Endometrial microvascular endothelial cells (primary cell): Measurements from ENCODE around the gene GNAS-AS1. TPM values are rescaled to one million over a fixed set of nuclear protein-coding genes. Genes with fewer than 3 reads are reported as not detected.

Experiments
- in situ Hi-C: cut with HindIII; loops from 2 replicates; pipeline ENCODE4 v1.10.0; 2017; ENCODE audit warnings: low sequenced_read_pairs, low pct_unique_long_range_greater_than_20kb; ENCODE audit errors: inconsistent ontology term
- total RNA-seq: library from RNA; depleted of rRNA; stranded (reverse); fragments of >200 nt; gene quantifications from one replicate; pipeline ENCODE4 v1.2.3, GENCODE V29; 2015; ENCODE audit errors: inconsistent ontology term

GNAS-AS1 gene
- total RNA-seq, 1 donor from 2014 or later: not detected

GRCh38 chr20:58869662-58870227 is 19.0 kb upstream of the GNAS-AS1 start:
- in situ Hi-C loops: loop anchor here (25.0 kb wide), 2 partner anchors 143 to 207 kb away; partner anchors contain the start of genes CTSZ, STX16 and TUBB1

DNA sequence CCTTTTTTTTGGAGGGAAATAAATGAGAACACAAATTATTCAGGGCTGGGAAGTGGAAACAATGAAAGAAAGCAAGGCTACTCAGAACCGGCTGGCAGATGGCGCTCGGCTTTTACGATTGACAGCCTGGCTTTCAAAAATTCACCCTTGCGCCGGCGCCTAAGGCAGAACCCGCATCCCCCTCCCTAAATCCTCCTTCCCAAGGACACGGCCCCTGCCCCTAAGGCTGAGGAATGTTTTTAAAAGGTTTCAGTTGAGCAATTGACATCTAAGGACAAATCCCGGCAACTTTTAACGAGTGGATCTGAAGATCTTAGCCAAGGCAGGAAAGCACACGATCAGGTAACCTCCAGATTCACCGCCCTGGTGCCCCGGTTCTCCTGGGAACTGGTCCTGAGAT is 18.1 kb upstream of the GNAS-AS1 start:
- in situ Hi-C loops: loop anchor here (25.0 kb wide), 2 partner anchors 144 to 206 kb away; partner anchors contain the start of genes CTSZ, STX16 and TUBB1

GRCh38 chr20:58867211-58867610 is 16.5 kb upstream of the GNAS-AS1 start:
- in situ Hi-C loops: loop anchor here (25.0 kb wide), 2 partner anchors 145 to 205 kb away; partner anchors contain the start of genes CTSZ, STX16 and TUBB1

- in situ Hi-C loops: loop anchor here (25.0 kb wide), 2 partner anchors 146 to 204 kb away; partner anchors contain the start of genes CTSZ, STX16 and TUBB1
Measured at GRCh38 chr20:58865843-58866242, 15.1 kb upstream of the GNAS-AS1 start.

DNA sequence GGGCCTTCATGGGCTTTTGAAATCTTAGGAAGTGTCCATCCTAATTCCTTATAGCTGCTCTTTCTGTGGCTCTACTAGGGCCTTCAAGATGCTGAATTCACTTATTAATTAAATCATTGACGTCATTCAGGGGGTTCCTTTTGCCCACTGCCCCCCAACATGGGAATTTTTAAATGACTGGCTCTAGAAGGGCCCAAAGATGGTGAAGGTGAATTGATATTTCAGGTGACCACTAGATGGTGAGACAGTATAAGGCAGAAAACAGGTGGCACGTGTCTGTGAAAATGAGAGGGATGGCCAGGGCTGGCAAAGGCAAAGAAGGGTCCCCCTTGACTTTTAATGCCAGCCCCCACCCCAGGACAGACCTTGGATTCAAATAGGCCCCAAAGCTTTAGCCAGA is 13.6 kb upstream of the GNAS-AS1 start:
- in situ Hi-C loops: loop anchor here (25.0 kb wide), 2 partner anchors 148 to 202 kb away; partner anchors contain the start of genes CTSZ, STX16 and TUBB1

DNA sequence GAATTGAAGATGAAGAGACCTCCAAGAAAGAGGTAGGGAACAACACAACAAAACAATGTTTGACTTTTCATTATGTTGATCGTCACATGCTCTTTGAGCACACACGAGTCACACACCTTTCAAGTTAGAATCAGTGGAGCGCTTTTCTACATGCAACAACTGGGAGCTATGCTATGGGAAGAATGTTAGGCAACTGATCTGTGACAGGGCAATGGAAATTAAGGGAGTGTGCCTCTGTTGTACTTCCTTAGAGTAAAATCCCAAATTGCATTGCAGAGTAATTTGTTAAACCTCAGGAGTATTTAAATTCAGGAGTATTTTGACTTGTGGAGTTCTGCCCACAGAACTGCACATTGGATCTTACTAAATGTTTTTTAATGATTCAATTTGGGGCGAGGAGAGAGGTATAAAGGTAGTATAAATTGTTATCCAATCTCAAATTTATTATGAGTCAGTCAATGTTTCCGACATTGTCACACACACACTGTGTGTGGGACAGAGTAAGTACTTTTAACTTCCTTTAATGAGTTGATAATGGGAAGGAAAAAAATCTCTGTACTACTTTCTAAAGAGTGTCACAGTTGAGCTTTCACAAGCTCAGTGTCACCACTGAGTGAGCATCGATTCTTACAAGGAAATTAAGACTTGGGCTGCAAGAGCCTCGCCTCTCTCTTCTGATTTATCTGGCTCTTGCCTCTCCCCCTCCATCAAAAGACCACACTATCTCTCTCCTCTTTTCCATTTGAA is 12.5 kb upstream of the GNAS-AS1 start:
- in situ Hi-C loops: loop anchor here (25.0 kb wide), 2 partner anchors 149 to 201 kb away; partner anchors contain the start of genes CTSZ, STX16 and TUBB1

- in situ Hi-C loops: loop anchor here (25.0 kb wide), 2 partner anchors 157 to 193 kb away; partner anchors contain the start of genes CTSZ, STX16 and TUBB1
Measured at GRCh38 chr20:58855506-58856389, 5.0 kb upstream of the GNAS-AS1 start.

- in situ Hi-C loops: loop anchor here (25.0 kb wide), 2 partner anchors 157 to 193 kb away; partner anchors contain the start of genes CTSZ, STX16 and TUBB1
Measured at GRCh38 chr20:58854638-58855471, 4.2 kb upstream of the GNAS-AS1 start.

- in situ Hi-C loops: loop anchor here (25.0 kb wide), 2 partner anchors 158 to 192 kb away; partner anchors contain the start of genes CTSZ, STX16 and TUBB1
Measured at GRCh38 chr20:58853976-58854637, 3.4 kb upstream of the GNAS-AS1 start.

- in situ Hi-C loops: loop anchor here (25.0 kb wide), 2 partner anchors 159 to 191 kb away; partner anchors contain the start of genes CTSZ, STX16 and TUBB1
Measured at GRCh38 chr20:58853466-58853865, 2.8 kb upstream of the GNAS-AS1 start.

DNA sequence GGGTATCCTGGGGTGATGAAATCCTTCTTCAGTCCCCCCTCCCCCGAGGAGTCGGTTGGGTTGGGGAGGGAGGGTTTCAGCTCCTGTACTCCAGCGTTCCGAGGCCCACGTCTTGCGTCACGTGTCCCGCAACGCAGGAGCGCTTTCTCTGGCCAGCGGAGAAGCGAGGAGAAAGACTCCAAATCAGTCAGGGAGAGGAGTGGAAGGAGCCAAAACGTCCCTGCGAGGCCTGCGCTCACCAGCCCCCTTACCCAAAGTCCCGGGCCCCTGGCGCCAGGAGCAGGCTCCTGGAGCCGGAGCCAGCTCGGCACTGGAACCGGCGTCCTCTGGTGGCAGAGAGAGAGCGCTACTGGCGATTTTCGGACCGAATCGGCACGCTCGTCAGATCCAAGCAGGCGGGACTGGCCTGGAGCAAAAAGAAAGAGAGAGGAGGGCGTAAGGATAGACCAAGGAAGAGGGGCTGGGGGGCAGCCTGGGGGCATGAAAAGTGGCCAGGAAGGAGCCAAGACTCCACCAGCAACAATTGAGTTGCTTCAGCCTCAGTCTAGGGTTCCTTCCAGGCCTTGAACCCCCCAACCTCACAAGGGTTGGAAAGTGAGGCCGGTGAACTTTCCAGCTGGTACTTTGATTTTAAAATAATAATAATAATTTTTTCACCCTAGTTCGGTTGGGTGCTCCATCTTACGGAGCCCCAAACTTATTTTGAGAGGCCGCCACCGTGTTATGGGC is 2.0 kb upstream of the GNAS-AS1 start, which contains the start of gene GNAS:
GNAS (plus strand) TSS at position 174 of the 729 bp plus-strand sequence.
- in situ Hi-C loops: loop anchor here (25.0 kb wide), 2 partner anchors 160 to 190 kb away; partner anchors contain the start of genes CTSZ, STX16 and TUBB1

DNA sequence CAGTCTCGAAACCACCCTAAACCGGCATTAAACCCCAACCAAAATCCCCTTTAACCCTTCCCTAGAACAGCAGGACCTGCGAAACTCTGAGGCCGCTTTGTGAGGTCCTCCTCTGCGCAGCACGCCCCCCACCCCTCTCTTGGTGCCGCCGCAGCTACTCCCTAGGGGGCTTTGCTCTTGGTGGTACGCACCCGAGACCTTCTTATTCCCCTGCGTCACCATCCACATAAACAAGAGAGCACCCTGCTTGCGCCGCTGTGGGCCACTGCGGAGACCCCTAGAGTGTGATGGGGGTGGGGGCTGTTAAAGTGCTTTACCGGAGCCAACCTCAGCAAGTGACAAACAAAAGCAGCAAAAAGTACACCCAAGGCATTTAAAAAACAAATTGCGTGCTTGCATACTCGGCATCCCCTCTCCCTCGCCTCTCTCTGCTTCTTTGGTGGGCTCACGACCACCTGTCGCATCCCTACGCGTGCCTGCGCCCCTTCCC is 1.3 kb upstream of the GNAS-AS1 start:
- in situ Hi-C loops: loop anchor here (25.0 kb wide), 2 partner anchors 160 to 190 kb away; partner anchors contain the start of genes CTSZ, STX16 and TUBB1

DNA sequence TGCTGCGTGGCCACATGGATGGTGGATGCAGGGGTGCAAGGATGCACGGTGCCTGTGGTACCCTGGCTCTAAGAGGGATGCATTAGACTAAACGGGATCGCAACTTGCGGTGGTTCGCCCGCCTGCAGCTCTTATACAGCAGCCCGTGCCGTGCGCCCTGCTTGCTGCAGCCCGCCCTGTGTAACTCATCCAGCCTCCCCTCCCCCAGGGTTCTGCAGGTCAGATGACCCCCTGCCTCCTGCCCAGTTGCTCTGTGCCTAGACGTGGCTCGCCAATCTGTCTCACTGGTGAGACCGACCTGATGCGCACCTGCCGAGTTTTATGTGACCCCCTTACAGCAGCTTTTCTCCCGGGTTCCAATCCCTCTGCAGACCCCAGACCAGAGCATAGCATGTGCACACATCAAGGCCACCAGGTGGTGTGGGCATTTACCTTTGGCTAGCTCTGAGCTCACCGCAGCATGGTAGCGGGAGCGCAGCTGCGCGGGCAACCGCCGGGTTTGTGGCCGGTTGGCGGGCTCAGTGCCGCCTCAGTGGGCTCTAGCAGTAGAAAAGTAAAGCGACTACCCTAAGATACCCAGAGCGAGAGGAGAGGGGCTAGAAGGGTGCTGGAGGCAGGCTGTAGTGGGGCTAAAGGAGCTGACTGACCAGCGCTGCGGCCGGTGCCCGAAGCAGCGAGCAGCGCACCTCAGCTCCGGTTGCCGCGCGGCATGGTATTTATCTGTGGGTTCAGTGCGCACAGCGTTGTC is 693 bp upstream of the GNAS-AS1 start:
- in situ Hi-C loops: loop anchor here (25.0 kb wide), 2 partner anchors 161 to 189 kb away; partner anchors contain the start of genes CTSZ, STX16 and TUBB1

DNA sequence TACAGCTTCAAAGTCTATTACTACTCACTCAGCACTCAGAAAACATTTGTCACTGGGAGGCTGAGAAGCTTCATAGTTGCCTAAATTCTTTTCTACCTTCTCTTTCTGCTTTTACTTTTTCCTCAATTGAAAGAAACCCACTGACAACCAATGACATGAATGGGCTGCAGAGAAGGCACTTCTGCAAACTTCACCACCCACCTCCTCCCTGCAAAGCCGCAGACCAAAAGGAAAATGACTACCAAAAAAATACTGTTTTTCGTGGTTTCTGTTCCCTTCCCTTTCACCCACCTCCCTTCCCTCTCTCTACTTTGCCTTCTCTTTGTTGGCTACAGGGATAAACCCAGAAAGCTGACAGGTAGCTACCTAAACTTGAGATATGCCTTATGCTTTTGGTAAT is 3.2 kb downstream of the GNAS-AS1 start:
- in situ Hi-C loops: no loop called here

- in situ Hi-C loops: no loop called here
Measured at GRCh38 chr20:58845706-58846105, 5.0 kb downstream of the GNAS-AS1 start.
